ENCODE data around the gene DUSP5. TPM values are rescaled to one million over a fixed set of nuclear protein-coding genes. Genes with fewer than 3 reads are reported as not detected.

Gene DUSP5
- total and polyA plus RNA-seq, 8 donors = 9.4 to 21.9 (median 20.3) TPM

DNA sequence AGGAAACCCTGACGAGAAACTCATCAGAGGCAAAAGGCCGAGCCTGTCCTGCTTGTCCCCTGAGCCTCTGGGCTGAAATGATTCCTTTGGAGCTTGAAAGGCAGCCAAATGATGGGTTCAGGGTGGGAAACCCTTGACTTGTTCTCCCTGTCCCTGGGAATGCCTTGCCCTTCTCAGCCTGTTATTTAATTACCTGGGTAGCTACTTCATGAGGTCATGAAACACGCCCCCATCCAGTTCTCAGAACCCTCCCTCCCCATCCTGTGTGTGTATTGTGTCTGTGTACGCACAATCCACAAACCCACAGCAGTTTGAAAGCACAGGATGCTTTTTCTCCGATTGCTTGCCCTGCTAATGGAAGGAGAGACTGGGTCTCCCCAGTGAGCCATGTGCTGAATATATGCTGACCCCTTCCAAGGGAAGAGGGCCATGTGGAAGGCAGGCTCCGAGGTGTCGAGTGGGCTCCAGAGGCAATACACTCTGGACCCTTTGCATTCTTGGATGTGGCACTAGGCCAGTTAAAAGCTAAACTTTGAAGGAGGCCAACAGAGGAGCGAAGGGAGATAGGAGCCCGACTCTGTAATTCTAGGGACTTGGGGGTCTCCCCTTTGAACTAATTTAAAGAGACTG lies 10.6 kb downstream of the DUSP5 start:
- peaks cover 0 to 61% of the 10 kb centered on the region in 2 donors for H3K36me3 ChIP-seq
- no peak overlapping the region for H3K27ac ChIP-seq
- peaks cover 23 to 78% of the 10 kb centered on the region in 2 donors for H3K4me1 ChIP-seq
- TF ChIP-seq CTCF (IDR thresholded peaks at IDR 0.05) = no peak
- DNase-seq (no peak), ATAC-seq (no peak)
- no peak overlapping the region for H3K4me3 ChIP-seq
- no peaks in the 10 kb centered on the region for H3K9me3 ChIP-seq
- no peaks in the 10 kb centered on the region for H3K27me3 ChIP-seq
- intact Hi-C loops (cut with DNase I) = no loop called here

DNA sequence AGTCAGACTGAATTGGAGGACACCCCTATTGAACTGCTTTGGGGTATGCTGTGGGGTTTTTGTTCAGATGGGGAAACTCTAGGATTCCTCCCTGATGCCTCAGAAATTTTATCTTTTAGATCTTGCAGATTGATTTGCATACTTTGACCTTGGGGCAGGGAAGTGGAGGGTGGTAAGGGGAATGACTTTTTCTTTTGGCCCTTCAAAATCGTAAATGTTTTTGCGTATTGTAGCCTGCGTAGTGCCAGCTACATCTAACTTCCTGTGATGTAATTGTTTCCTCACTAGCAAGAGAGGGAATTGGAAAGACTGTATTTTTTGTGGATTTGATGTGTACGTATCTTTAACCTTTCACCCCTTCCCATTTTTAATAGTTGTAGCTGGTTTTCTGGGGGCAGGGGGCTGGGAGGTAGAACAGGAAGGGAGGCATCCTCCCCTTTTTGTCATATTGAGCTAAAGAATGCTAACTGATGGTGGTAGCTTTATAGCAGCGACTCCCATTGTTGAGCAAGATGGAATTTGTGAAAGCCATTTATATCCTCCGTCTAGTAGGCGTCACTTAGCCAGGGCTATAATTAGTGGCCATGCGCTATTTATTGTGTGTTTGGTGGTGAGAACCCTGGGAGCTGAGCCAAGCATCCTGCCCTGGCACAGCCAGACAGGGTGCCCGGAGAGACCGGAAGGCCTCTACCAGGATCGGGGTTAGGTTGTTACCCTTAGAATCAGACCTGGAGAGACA lies 11.3 kb downstream of the DUSP5 start:
- H3K27ac ChIP-seq = no peak overlapping the region
- no peaks in the 10 kb centered on the region for H3K27me3 ChIP-seq
- TF ChIP-seq CTCF (IDR thresholded peaks at IDR 0.05) = no peak
- ATAC-seq = no peak
- no peaks in the 10 kb centered on the region for H3K9me3 ChIP-seq
- H3K36me3 ChIP-seq = peaks cover 0 to 61% of the 10 kb centered on the region in 2 donors
- no peak overlapping the region for H3K4me3 ChIP-seq
- peaks cover 16 to 71% of the 10 kb centered on the region in 2 donors for H3K4me1 ChIP-seq
- intact Hi-C loops (cut with DNase I) = no loop called here
- no peak for DNase-seq

DNA sequence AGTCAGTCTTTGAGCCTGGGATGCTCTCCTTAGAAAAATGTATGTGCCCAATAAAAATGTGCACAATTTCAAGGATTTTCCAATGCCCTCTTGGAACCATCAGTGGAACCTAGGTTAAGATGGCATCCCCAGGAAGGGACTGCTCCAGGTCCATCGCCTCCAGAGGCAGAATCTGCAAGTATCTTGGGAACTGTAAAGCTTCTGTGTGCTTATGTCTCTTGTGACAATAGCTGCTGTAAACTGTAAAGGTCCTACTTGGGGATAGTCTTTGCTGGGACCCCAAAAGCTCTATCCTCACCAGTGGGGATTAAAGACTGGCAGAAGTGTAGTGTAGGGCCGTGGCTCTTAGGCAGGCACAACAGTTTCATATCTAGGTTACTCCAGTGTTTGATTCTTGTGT lies 11.9 kb downstream of the DUSP5 start:
- intact Hi-C loops (cut with DNase I) = no loop called here
- DNase-seq = no peak
- Histone ChIP-seq H3K9me3 (no peaks in the 10 kb centered on the region), H3K4me1 (peaks cover 10 to 66% of the 10 kb centered on the region in 2 donors), H3K36me3 (peaks cover 0 to 61% of the 10 kb centered on the region in 2 donors), H3K4me3 (no peak overlapping the region), H3K27ac (no peak overlapping the region), H3K27me3 (no peaks in the 10 kb centered on the region)
- no peak for TF ChIP-seq CTCF (IDR thresholded peaks at IDR 0.05)
- ATAC-seq = no peak

- H3K4me1 ChIP-seq = peaks cover 5 to 60% of the 10 kb centered on the region in 2 donors
- intact Hi-C loops (cut with DNase I) = no loop called here
- DNase-seq (no peak), ATAC-seq (no peak)
- no peak overlapping the region for H3K4me3 ChIP-seq
- peaks cover 0 to 61% of the 10 kb centered on the region in 2 donors for H3K36me3 ChIP-seq
- no peak for TF ChIP-seq CTCF (IDR thresholded peaks at IDR 0.05)
- no peaks in the 10 kb centered on the region for H3K27me3 ChIP-seq
- H3K9me3 ChIP-seq = no peaks in the 10 kb centered on the region
- H3K27ac ChIP-seq = no peak overlapping the region
These were observed 12.4 kb downstream of the DUSP5 start for GRCh38 chr10:110510086-110510485.

GRCh38 chr10:110510730-110511129 lies 13.0 kb downstream of the DUSP5 start:
- Histone ChIP-seq H3K9me3 (no peaks in the 10 kb centered on the region), H3K27ac (no peak overlapping the region)
- no peak for TF ChIP-seq CTCF (IDR thresholded peaks at IDR 0.05)

More at GRCh38 chr10:110510730-110511129, 13.0 kb downstream of the DUSP5 start:
- Histone ChIP-seq H3K4me1 (peaks cover 0 to 54% of the 10 kb centered on the region in 2 donors), H3K36me3 (peaks cover 0 to 61% of the 10 kb centered on the region in 2 donors), H3K27me3 (no peaks in the 10 kb centered on the region), H3K4me3 (no peak overlapping the region)
- ATAC-seq = no peak
- intact Hi-C loops (cut with DNase I) = no loop called here
- DNase-seq = no peak
